A549 (cell line): ENCODE measurements around the gene SBF2. TPM values are rescaled to one million over a fixed set of nuclear protein-coding genes. Genes with fewer than 3 reads are reported as not detected.
A peak's percentile ranks its signal among the peaks of the same experiment; 100 is the strongest.
"Not testable (repeated sequence)": the region's sequence is repeated elsewhere in the genome, so short reads cannot be mapped to it uniquely, and the experiment has no call there.

Experiments used
- ATAC-seq, 2 experiments: fragments of 200-7000 bp in 1 of 2; fragments of >200 bp in 1 of 2; cut with Nextera tagmentation in 1 of 2; cut with Tn5 transposase in 1 of 2; 3 replicates each; pipeline versions ENCODE4 v1.8.0 to v1.9.1; 2018 to 2020; ENCODE audit warnings: mild to moderate bottlenecking in 1 of 2, moderate library complexity in 1 of 2
- CTCF ChIA-PET: fragments of 300-600 bp; sonication (Branson Sonifier 250); formaldehyde crosslinking; extraction: SDS; loops from one replicate; lab custom pipeline; 2021; ENCODE audit warnings: antibody characterized with exemption, inconsistent platforms; lab: Yijun Ruan, JAX
- POLR2A ChIA-PET: fragments of 350-600 bp; formaldehyde crosslinking; extraction: SDS; loops from one replicate; lab custom pipeline; 2021; ENCODE audit warnings: antibody characterized with exemption, inconsistent platforms; lab: Yijun Ruan, JAX
- DNase-seq, 2 experiments: peaks; one replicate each; pipeline versions ENCODE4 v3.0.0 to v3.0.0-alpha.2; 2011 to 2016; ENCODE audit warnings: low read depth in 1 of 2, low spot score in 1 of 2
- FAIRE-seq: peaks from 2 replicates; lab custom pipeline; 2011; peaks lifted over from hg19 to GRCh38; lab: Jason Lieb, UNC
- H3K27ac ChIP-seq, 2 experiments: fragments of >200 bp; sonication (Bioruptor Twin); formaldehyde crosslinking; 3 replicates each; pipeline ENCODE4 v1.5.1; 2016 to 2017
- H3K4me1 ChIP-seq: fragments of >200 bp; sonication (Bioruptor Twin); formaldehyde crosslinking; 3 replicates; pipeline ENCODE4 v1.6.1; 2016
- H3K4me2 ChIP-seq: fragments of >200 bp; sonication (Bioruptor Twin); formaldehyde crosslinking; 3 replicates; pipeline ENCODE4 v1.6.1; 2016
- H3K4me3 ChIP-seq: fragments of >200 bp; sonication (Bioruptor Twin); formaldehyde crosslinking; 3 replicates; pipeline ENCODE4 v1.5.1; 2016
- H3K9me3 ChIP-seq: fragments of >200 bp; sonication (Bioruptor Twin); formaldehyde crosslinking; 3 replicates; pipeline ENCODE4 v1.6.1; 2016
- CBX2 ChIP-seq: fragments of 200-600 bp; sonication (generic); IDR thresholded peaks from 2 replicates; pipeline ENCODE4 v1.6.1; 2016; ENCODE audit warnings: low read depth, mild to moderate bottlenecking, borderline replicate concordance
- CHD4 ChIP-seq: fragments of 200-600 bp; sonication (generic); IDR thresholded peaks from 2 replicates; pipeline ENCODE4 v1.6.1; 2016; ENCODE audit warnings: antibody characterized with exemption, mild to moderate bottlenecking, borderline replicate concordance
- EHF ChIP-seq: fragments of 250-450 bp; sonication (Bioruptor Pico); IDR thresholded peaks from 2 replicates; pipeline ENCODE4 v1.5.0; 2020; ENCODE audit warnings: mild to moderate bottlenecking
- EP300 ChIP-seq, 2 experiments: fragments of >200 bp; sonication (Bioruptor Twin); formaldehyde crosslinking; IDR thresholded peaks; 2 replicates in 1 of 2; 3 replicates in 1 of 2; pipeline ENCODE4 v1.6.1; 2016 to 2017
- ESRRA ChIP-seq: fragments of 150-350 bp; IDR thresholded peaks from 2 replicates; pipeline ENCODE4 v1.6.1; 2014; ENCODE audit warnings: mild to moderate bottlenecking, low read length, borderline replicate concordance
- FOSB ChIP-seq: fragments of 250-450 bp; sonication (Bioruptor Pico); IDR thresholded peaks from 2 replicates; pipeline ENCODE4 v1.5.0; 2020; ENCODE audit warnings: mild to moderate bottlenecking, moderate library complexity
- GATA3 ChIP-seq: IDR thresholded peaks from 2 replicates; pipeline ENCODE4 v1.6.1; 2012; ENCODE audit warnings: borderline replicate concordance
- HEYL ChIP-seq: fragments of 250-450 bp; sonication (Bioruptor Pico); IDR thresholded peaks from 2 replicates; pipeline ENCODE4 v1.8.0; 2021; ENCODE audit warnings: mild to moderate bottlenecking, moderate library complexity
- HOXB13 ChIP-seq: fragments of 250-450 bp; sonication (Bioruptor Pico); IDR thresholded peaks from 2 replicates; pipeline ENCODE4 v1.5.0; 2020; ENCODE audit warnings: low read depth, mild to moderate bottlenecking, moderate library complexity
- HOXB5 ChIP-seq: fragments of 250-450 bp; sonication (Bioruptor Pico); IDR thresholded peaks from 2 replicates; pipeline ENCODE4 v1.5.0; 2020; ENCODE audit warnings: mild to moderate bottlenecking, moderate library complexity
- JUNB ChIP-seq: fragments of >200 bp; sonication (Bioruptor Twin); formaldehyde crosslinking; IDR thresholded peaks from 2 replicates; pipeline ENCODE4 v1.6.1; 2016
- KDM1A ChIP-seq: fragments of 200-600 bp; sonication (generic); IDR thresholded peaks from 2 replicates; pipeline ENCODE4 v1.6.1; 2016; ENCODE audit warnings: low read depth, mild to moderate bottlenecking
- MAFK ChIP-seq: fragments of 450-650 bp; IDR thresholded peaks from 2 replicates; pipeline ENCODE4 v1.6.1; 2014; ENCODE audit not compliant: partially characterized antibody
- NR3C1 ChIP-seq: fragments of >200 bp; sonication (Bioruptor Twin); formaldehyde crosslinking; IDR thresholded peaks from 3 replicates; pipeline ENCODE4 v1.6.1; 2017
- PHF8 ChIP-seq: fragments of 200-600 bp; sonication (generic); IDR thresholded peaks from 2 replicates; pipeline ENCODE4 v1.6.1; 2016; ENCODE audit warnings: low read depth, mild to moderate bottlenecking, antibody characterized with exemption, moderate library complexity, borderline replicate concordance
- POLR2A ChIP-seq: IDR thresholded peaks from 2 replicates; pipeline ENCODE4 v1.6.1; 2012; ENCODE audit warnings: mild to moderate bottlenecking, low read length
- ZC3H11A ChIP-seq: fragments of 450-650 bp; IDR thresholded peaks from 2 replicates; pipeline ENCODE4 v1.6.1; 2014; ENCODE audit warnings: antibody characterized with exemption, mild to moderate bottlenecking
- ZFP36 ChIP-seq: fragments of 450-650 bp; IDR thresholded peaks from 2 replicates; pipeline ENCODE4 v1.6.1; 2014; ENCODE audit warnings: borderline replicate concordance; ENCODE audit not compliant: partially characterized antibody
- ZSCAN20 ChIP-seq: fragments of 250-450 bp; sonication (Bioruptor Pico); IDR thresholded peaks from 2 replicates; pipeline ENCODE4 v1.8.0; 2022; ENCODE audit warnings: mild to moderate bottlenecking, moderate library complexity
- WGBS: methylation state at CpG from one replicate; pipeline ENCODE4 v1.1.6; 2017; ENCODE audit errors: missing lambda C conversion rate; 5-methylcytosine and 5-hydroxymethylcytosine counted together
- polyA plus RNA-seq, 4 experiments: library from polyadenylated mRNA; depleted of rRNA in 3 of 4; stranded (reverse); fragments of >200 nt; fragmentation: RNase III in 1 of 4; extraction: RNeasy Plus Mini Kit Qiagen cat#74134 plus additional on column Dnase treatment in 1 of 4; gene quantifications; 2 replicates in 3 of 4; 3 replicates in 1 of 4; pipeline ENCODE4 v1.2.3, GENCODE V29; 2011 to 2017
- TF ChIP-seq, protein P1 (sequence below): fragments of >200 bp; sonication (Bioruptor Twin); formaldehyde crosslinking; IDR thresholded peaks from 2 replicates; pipeline ENCODE4 v1.6.1; 2016
- TF ChIP-seq, protein P2 (sequence below): fragments of >200 bp; sonication (Bioruptor Twin); formaldehyde crosslinking; IDR thresholded peaks from 3 replicates; pipeline ENCODE4 v1.5.1; 2016
- TF ChIP-seq, protein P3 (sequence below): IDR thresholded peaks from 2 replicates; pipeline ENCODE4 v1.6.1; 2012; ENCODE audit warnings: low read depth, borderline replicate concordance

The SBF2 gene
- polyA plus RNA-seq, 2 of the 4 experiments (the other 2 are of a cell fraction): 11.1 to 49.6 TPM

DNA sequence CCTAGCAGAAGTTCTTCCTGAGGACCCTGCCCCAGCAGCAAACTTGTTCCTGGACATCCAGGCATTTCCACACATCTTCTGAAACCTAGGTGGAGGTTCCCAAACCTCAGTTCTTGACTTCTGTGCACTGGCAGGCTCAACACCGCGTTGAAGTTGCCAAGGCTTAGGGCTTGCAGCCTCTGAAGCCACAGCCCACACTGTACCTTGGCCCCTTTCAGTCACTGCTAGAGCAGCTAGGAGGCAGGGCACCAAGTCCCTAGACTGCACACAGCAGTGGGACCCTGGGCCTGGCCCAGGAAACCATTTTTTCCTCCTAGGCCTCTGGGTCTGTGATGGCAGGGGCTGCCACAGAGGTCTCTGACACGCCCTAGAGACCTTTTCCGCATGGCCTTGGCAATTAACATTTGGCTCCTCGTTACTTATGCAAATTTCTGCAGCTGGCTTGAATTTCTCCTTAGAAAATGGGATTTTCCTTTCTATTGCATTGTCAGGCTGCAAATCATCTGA is 159.0 kb downstream of the SBF2 start:
- WGBS: 94% methylated on average over 5 of the region's 5 CpGs
- no peak overlapping the region for H3K4me3 ChIP-seq
- DNase-seq (no peak), FAIRE-seq (no peak), ATAC-seq (no peak)
- peak; percentile 68 for TF ChIP-seq ZFP36
- TF ChIP-seq EP300 (IDR thresholded peaks at IDR 0.05): no peak
- TF ChIP-seq JUNB: no peak
- no peak for TF ChIP-seq CBX2
- TF ChIP-seq, protein P1, sequence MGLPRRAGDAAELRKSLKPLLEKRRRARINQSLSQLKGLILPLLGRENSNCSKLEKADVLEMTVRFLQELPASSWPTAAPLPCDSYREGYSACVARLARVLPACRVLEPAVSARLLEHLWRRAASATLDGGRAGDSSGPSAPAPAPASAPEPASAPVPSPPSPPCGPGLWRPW: no peak
- TF ChIP-seq PHF8: no peak
- no peak for TF ChIP-seq ESRRA
- no peak overlapping the region for H3K27ac ChIP-seq
- peaks cover 14% of the 10 kb centered on the region; the same call in 2 of the 3 replicates for H3K9me3 ChIP-seq
- H3K4me1 ChIP-seq: peaks cover 8% of the 10 kb centered on the region
- H3K4me2 ChIP-seq: no peak overlapping the region
- ChIA-PET CTCF (interaction anchor here (0.6 kb wide), 1 partner anchor 11 kb away, joined by 3 read pairs; no protein-coding TSS in a partner anchor), POLR2A (no interaction called here)

DNA sequence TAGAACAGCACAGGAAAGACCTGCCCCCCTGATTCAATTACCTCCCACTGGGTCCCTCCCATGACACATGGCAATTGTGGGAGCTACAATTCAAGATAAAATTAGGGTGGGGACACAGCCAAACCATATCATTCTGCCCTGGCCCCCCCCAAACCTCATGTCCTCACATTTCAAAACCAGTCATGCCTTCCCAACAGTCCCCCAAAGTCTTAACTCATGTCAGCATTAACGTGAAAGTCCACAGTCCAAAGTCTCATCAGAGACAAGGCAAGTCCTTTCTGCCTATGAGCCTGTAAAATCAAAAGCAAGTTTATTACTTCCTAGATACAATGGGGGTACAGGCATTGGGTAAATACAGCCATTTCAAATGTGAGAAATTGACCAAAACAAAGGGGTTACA is 159.8 kb downstream of the SBF2 start:
- H3K4me3 ChIP-seq, ATAC-seq, CTCF ChIA-PET, H3K27ac ChIP-seq, H3K4me1 ChIP-seq, POLR2A ChIA-PET, FAIRE-seq, H3K4me2 ChIP-seq, DNase-seq: not testable (repeated sequence)
- 100% methylated on average over 1 of the region's 1 CpG for WGBS
- peaks cover 14% of the 10 kb centered on the region; the same call in 2 of the 3 replicates for H3K9me3 ChIP-seq

DNA sequence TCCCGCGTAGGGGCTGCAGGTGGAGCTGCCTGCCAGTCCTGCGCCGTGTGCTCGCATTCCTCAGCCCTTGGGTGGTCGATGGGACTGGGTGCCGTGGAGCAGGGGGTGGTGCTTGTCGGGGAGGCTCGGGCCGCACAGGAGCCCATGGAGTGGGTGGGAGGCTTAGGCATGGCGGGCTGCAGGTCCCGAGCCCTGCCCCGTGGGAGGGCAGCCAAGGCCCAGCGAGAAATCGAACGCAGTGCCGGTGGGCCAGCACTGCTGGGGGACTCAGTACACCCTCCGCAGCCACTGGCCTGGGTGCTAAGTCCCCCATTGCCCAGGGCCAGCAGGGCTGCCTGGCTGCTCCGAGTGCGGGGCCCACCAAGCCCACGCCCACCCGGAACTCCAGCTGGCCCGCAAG is 160.8 kb downstream of the SBF2 start:
- ATAC-seq, H3K4me3 ChIP-seq, DNase-seq, H3K4me1 ChIP-seq, CTCF ChIA-PET, H3K4me2 ChIP-seq, POLR2A ChIA-PET, FAIRE-seq, H3K27ac ChIP-seq: not testable (repeated sequence)
- 97% methylated on average over 17 of the region's 23 CpGs for WGBS
- peaks cover 14% of the 10 kb centered on the region; the same call in 2 of the 3 replicates for H3K9me3 ChIP-seq

DNA sequence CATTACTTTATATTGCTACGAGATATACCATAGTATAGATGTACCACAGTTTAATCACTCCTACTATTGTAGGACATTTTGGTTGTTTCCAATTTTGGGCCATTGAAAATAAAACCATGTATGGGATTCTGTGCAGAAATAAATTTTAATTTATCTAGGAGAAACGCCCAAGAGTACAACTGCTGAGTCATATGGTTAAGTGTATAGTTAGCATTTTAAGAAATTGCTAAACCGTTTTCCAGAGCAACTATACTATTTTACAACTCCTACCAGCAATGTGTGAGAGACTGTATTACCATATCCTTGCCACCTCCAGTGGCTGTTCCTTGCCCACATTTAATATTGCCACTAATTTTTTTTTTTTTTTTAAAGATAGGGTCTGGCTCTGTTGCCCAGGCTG is 163.1 kb downstream of the SBF2 start:
- Histone ChIP-seq H3K27ac (peak overlapping the region in 1 of 2 experiments; percentile 18; a peak in 1 of 6 replicates), H3K4me3 (no peak overlapping the region), H3K9me3 (peaks cover 14% of the 10 kb centered on the region; the same call in 2 of the 3 replicates), H3K4me1 (peaks cover 4% of the 10 kb centered on the region; the same call in 1 of the 3 replicates), H3K4me2 (no peak overlapping the region)
- POLR2A ChIA-PET: no interaction called here
- FAIRE-seq: peak; percentile 36
- peak; percentile 12 for TF ChIP-seq MAFK
- no peak for TF ChIP-seq NR3C1
- DNase-seq: no peak
- no peak for ATAC-seq
- CTCF ChIA-PET: no interaction called here
- 74% methylated on average over 3 of the region's 3 CpGs for WGBS

DNA sequence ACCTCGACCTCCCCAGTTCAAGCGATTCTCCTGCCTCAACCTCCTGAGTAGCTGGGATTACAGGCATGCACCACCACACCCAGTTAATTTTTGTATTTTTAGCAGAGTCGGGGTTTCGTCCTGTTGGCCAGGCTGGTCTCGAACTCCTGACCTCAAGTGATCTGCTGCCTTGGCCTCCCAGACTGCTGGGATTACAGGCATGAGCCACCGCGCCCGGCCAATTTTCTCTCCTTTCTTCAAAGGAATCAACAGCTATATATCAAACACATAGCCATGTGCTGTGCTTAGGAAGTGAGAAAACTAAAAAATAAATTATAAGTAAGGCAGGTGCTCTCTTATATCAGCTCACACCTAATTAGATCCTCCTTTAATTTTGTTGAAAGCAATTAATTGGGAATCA is 164.8 kb downstream of the SBF2 start:
- DNase-seq, FAIRE-seq, CTCF ChIA-PET, H3K27ac ChIP-seq, POLR2A ChIA-PET, ATAC-seq, H3K9me3 ChIP-seq, H3K4me1 ChIP-seq, H3K4me2 ChIP-seq, H3K4me3 ChIP-seq: not testable (repeated sequence)
- WGBS: 91% methylated on average over 8 of the region's 8 CpGs

DNA sequence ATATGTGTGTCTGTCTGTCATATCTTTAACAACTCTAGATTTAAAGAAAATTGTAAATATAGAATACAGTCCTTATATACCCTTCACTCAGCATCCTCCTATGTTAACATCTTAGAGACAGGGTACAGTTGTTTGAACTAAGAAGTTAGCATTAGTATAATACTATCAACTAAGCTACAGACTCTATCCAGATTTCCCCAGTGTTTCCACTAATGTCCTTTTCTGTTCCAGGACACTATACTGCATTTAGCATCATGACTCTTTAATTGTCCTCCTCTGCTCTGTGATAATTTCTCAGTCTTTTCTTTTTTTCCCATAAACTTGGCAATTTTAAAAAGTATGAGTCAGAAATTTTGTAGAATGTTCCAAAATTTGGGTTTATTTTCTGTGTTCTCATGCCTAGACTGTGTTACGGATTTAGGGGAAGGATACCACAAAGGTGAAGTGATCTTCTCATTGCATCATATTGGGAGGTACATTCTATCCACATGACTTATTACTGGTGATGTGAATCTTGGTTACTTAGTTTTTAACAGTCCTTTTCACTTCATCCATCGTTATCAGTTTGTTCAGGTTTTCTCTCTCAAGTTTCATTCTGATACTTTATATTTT is 168.4 kb downstream of the SBF2 start:
- Histone ChIP-seq H3K4me2 (no peak overlapping the region), H3K4me3 (no peak overlapping the region), H3K4me1 (peaks cover 28% of the 10 kb centered on the region), H3K27ac (no peak overlapping the region), H3K9me3 (no peaks in the 10 kb centered on the region)
- ATAC-seq: no peak
- ChIA-PET POLR2A (no interaction called here), CTCF (no interaction called here)
- 86% methylated on average over 2 of the region's 2 CpGs for WGBS
- no peak for FAIRE-seq
- DNase-seq: no peak
- TF ChIP-seq HOXB13 (CRISPR knock-in tag) (no peak), EHF (no peak), ZSCAN20 (CRISPR knock-in tag) (no peak), ZC3H11A (no peak), POLR2A (no peak), EP300 (IDR thresholded peaks at IDR 0.05) (no peak), FOSB (no peak), PHF8 (no peak), KDM1A (no peak), HEYL (CRISPR knock-in tag) (no peak), NR3C1 (no peak), HOXB5 (CRISPR knock-in tag) (no peak), CHD4 (no peak), GATA3 (no peak)
- TF ChIP-seq, protein P2, sequence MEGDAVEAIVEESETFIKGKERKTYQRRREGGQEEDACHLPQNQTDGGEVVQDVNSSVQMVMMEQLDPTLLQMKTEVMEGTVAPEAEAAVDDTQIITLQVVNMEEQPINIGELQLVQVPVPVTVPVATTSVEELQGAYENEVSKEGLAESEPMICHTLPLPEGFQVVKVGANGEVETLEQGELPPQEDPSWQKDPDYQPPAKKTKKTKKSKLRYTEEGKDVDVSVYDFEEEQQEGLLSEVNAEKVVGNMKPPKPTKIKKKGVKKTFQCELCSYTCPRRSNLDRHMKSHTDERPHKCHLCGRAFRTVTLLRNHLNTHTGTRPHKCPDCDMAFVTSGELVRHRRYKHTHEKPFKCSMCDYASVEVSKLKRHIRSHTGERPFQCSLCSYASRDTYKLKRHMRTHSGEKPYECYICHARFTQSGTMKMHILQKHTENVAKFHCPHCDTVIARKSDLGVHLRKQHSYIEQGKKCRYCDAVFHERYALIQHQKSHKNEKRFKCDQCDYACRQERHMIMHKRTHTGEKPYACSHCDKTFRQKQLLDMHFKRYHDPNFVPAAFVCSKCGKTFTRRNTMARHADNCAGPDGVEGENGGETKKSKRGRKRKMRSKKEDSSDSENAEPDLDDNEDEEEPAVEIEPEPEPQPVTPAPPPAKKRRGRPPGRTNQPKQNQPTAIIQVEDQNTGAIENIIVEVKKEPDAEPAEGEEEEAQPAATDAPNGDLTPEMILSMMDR: no peak
- TF ChIP-seq, protein P3, sequence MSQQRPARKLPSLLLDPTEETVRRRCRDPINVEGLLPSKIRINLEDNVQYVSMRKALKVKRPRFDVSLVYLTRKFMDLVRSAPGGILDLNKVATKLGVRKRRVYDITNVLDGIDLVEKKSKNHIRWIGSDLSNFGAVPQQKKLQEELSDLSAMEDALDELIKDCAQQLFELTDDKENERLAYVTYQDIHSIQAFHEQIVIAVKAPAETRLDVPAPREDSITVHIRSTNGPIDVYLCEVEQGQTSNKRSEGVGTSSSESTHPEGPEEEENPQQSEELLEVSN: no peak
